ENCODE measurements around the gene EDC3.
"Not testable (repeated sequence)": the region's sequence is repeated elsewhere in the genome, so short reads cannot be mapped to it uniquely, and the experiment has no call there.

The EDC3 gene

GRCh38 chr15:74683758-74684157, 12.1 kb downstream of the EDC3 start:
- Mint-ChIP-seq H3K36me3 (ENCODE audit: insufficient read depth) (peaks cover 7% of the 10 kb centered on the region), H3K9me3 (peaks cover 0 to 2% of the 10 kb centered on the region in 2 donors), H3K27me3 (no peaks in the 10 kb centered on the region), H3K4me3 (no peak overlapping the region), H3K27ac (no peak overlapping the region), H3K4me1 (ENCODE audit: low read depth in 2 of 2) (peaks cover 1 to 11% of the 10 kb centered on the region in 2 donors)
- DNase-seq, result no peak
- no peak for ATAC-seq (replicated peaks)

GRCh38 chr15:74682954-74683353, 12.9 kb downstream of the EDC3 start:
- peaks cover 7% of the 10 kb centered on the region for H3K36me3 Mint-ChIP-seq (ENCODE audit: insufficient read depth)
- peaks cover 0 to 2% of the 10 kb centered on the region in 2 donors for H3K9me3 Mint-ChIP-seq
- no peak overlapping the region for H3K4me3 Mint-ChIP-seq
- H3K27ac Mint-ChIP-seq, result peak overlapping the region; percentile 41 to 75
- DNase-seq (no peak), ATAC-seq (replicated peaks) (no peak)
- H3K4me1 Mint-ChIP-seq (ENCODE audit: low read depth in 2 of 2), result peaks cover 1 to 13% of the 10 kb centered on the region in 2 donors
- H3K27me3 Mint-ChIP-seq, result no peaks in the 10 kb centered on the region

- no peak overlapping the region for H3K4me3 Mint-ChIP-seq
- no peak overlapping the region for H3K27ac Mint-ChIP-seq
- ATAC-seq (replicated peaks) (no peak), DNase-seq (no peak)
- H3K9me3 Mint-ChIP-seq, result peaks cover 0 to 2% of the 10 kb centered on the region in 2 donors
- no peaks in the 10 kb centered on the region for H3K27me3 Mint-ChIP-seq
- H3K36me3 Mint-ChIP-seq (ENCODE audit: insufficient read depth), result peaks cover 10% of the 10 kb centered on the region
- peaks cover 6 to 20% of the 10 kb centered on the region in 2 donors for H3K4me1 Mint-ChIP-seq (ENCODE audit: low read depth in 2 of 2)
Measured at GRCh38 chr15:74680456-74680855, 15.4 kb downstream of the EDC3 start.

GRCh38 chr15:74676801-74677200, 19.0 kb downstream of the EDC3 start:
- ATAC-seq (replicated peaks) (no peak), DNase-seq (no peak)
- H3K4me3 Mint-ChIP-seq, result no peak overlapping the region
- no peak overlapping the region for H3K27ac Mint-ChIP-seq
- H3K9me3 Mint-ChIP-seq, result no peaks in the 10 kb centered on the region
- H3K36me3 Mint-ChIP-seq (ENCODE audit: insufficient read depth), result peaks cover 32% of the 10 kb centered on the region
- H3K27me3 Mint-ChIP-seq, result no peaks in the 10 kb centered on the region
- peaks cover 6 to 16% of the 10 kb centered on the region in 2 donors for H3K4me1 Mint-ChIP-seq (ENCODE audit: low read depth in 2 of 2)

- peaks cover 5 to 9% of the 10 kb centered on the region in 2 donors for H3K4me1 Mint-ChIP-seq (ENCODE audit: low read depth in 2 of 2)
- peaks cover 40% of the 10 kb centered on the region for H3K36me3 Mint-ChIP-seq (ENCODE audit: insufficient read depth)
- ATAC-seq (replicated peaks) (no peak), DNase-seq (no peak)
- no peak overlapping the region for H3K4me3 Mint-ChIP-seq
- H3K27me3 Mint-ChIP-seq, result no peaks in the 10 kb centered on the region
- H3K9me3 Mint-ChIP-seq, result no peaks in the 10 kb centered on the region
- peak overlapping the region in 1 of 2 donors; percentile 45 for H3K27ac Mint-ChIP-seq
Measured at GRCh38 chr15:74674161-74674560, 21.7 kb downstream of the EDC3 start.

GRCh38 chr15:74669627-74670026, 26.2 kb downstream of the EDC3 start:
- Mint-ChIP-seq H3K27me3 (no peaks in the 10 kb centered on the region), H3K9me3 (no peaks in the 10 kb centered on the region), H3K4me3 (no peak overlapping the region), H3K4me1 (ENCODE audit: low read depth in 2 of 2) (peaks cover 4 to 19% of the 10 kb centered on the region in 2 donors), H3K27ac (no peak overlapping the region), H3K36me3 (ENCODE audit: insufficient read depth) (peaks cover 48% of the 10 kb centered on the region)
- DNase-seq, result no peak
- ATAC-seq (replicated peaks), result no peak

GRCh38 chr15:74667975-74668374, 27.8 kb downstream of the EDC3 start:
- peak overlapping the region in 1 of 2 donors; percentile 55 for H3K27ac Mint-ChIP-seq
- H3K9me3 Mint-ChIP-seq, result no peaks in the 10 kb centered on the region
- H3K4me1 Mint-ChIP-seq (ENCODE audit: low read depth in 2 of 2), result peaks cover 6 to 19% of the 10 kb centered on the region in 2 donors

GRCh38 chr15:74664670-74665069, 31.2 kb downstream of the EDC3 start:
- H3K4me3 Mint-ChIP-seq, result no peak overlapping the region
- peaks cover 18% of the 10 kb centered on the region for H3K36me3 Mint-ChIP-seq (ENCODE audit: insufficient read depth)
- no peaks in the 10 kb centered on the region for H3K27me3 Mint-ChIP-seq
- peaks cover 8 to 27% of the 10 kb centered on the region in 2 donors for H3K4me1 Mint-ChIP-seq (ENCODE audit: low read depth in 2 of 2)
- peak overlapping the region; percentile 59 to 69 for H3K27ac Mint-ChIP-seq
- no peaks in the 10 kb centered on the region for H3K9me3 Mint-ChIP-seq
- DNase-seq (no peak), ATAC-seq (replicated peaks) (no peak)

More at GRCh38 chr15:74667975-74668374, 27.8 kb downstream of the EDC3 start:
- no peak overlapping the region for H3K4me3 Mint-ChIP-seq
- ATAC-seq (replicated peaks), result no peak
- no peak for DNase-seq
- peaks cover 34% of the 10 kb centered on the region for H3K36me3 Mint-ChIP-seq (ENCODE audit: insufficient read depth)
- no peaks in the 10 kb centered on the region for H3K27me3 Mint-ChIP-seq

GRCh38 chr15:74664028-74664616, 31.7 kb downstream of the EDC3 start:
- H3K27me3 Mint-ChIP-seq, result no peaks in the 10 kb centered on the region
- H3K4me3 Mint-ChIP-seq, result no peak overlapping the region
- no peak for DNase-seq
- peaks cover 14% of the 10 kb centered on the region for H3K36me3 Mint-ChIP-seq (ENCODE audit: insufficient read depth)
- H3K9me3 Mint-ChIP-seq, result no peaks in the 10 kb centered on the region
- no peak for ATAC-seq (replicated peaks)
- H3K27ac Mint-ChIP-seq, result peak overlapping the region; percentile 59 to 69
- peaks cover 8 to 27% of the 10 kb centered on the region in 2 donors for H3K4me1 Mint-ChIP-seq (ENCODE audit: low read depth in 2 of 2)

- Mint-ChIP-seq H3K27ac (peak overlapping the region in 1 of 2 donors; percentile 59), H3K4me3 (no peak overlapping the region), H3K4me1 (ENCODE audit: low read depth in 2 of 2) (peaks cover 9 to 26% of the 10 kb centered on the region in 2 donors), H3K27me3 (no peaks in the 10 kb centered on the region), H3K36me3 (ENCODE audit: insufficient read depth) (peaks cover 10% of the 10 kb centered on the region), H3K9me3 (no peaks in the 10 kb centered on the region)
- ATAC-seq (replicated peaks), result no peak
- no peak for DNase-seq
Measured at GRCh38 chr15:74663303-74664027, 32.4 kb downstream of the EDC3 start.

GRCh38 chr15:74662064-74662860, 33.6 kb downstream of the EDC3 start:
- DNase-seq (no peak), ATAC-seq (replicated peaks) (no peak)
- Mint-ChIP-seq H3K4me1 (ENCODE audit: low read depth in 2 of 2) (peaks cover 9 to 31% of the 10 kb centered on the region in 2 donors), H3K27ac (no peak overlapping the region), H3K4me3 (no peak overlapping the region), H3K9me3 (no peaks in the 10 kb centered on the region), H3K36me3 (ENCODE audit: insufficient read depth) (peaks cover 4% of the 10 kb centered on the region), H3K27me3 (no peaks in the 10 kb centered on the region)

GRCh38 chr15:74661280-74661679, 34.5 kb downstream of the EDC3 start:
- not testable (repeated sequence) for DNase-seq; H3K27ac Mint-ChIP-seq; H3K4me3 Mint-ChIP-seq; H3K27me3 Mint-ChIP-seq; ATAC-seq (replicated peaks); H3K9me3 Mint-ChIP-seq; H3K36me3 Mint-ChIP-seq (ENCODE audit: insufficient read depth)
- H3K4me1 Mint-ChIP-seq (ENCODE audit: low read depth in 2 of 2), result peaks cover 8 to 26% of the 10 kb centered on the region in 2 donors

GRCh38 chr15:74657846-74658245, 38.0 kb downstream of the EDC3 start:
- ATAC-seq (replicated peaks) (no peak), DNase-seq (no peak)
- no peaks in the 10 kb centered on the region for H3K27me3 Mint-ChIP-seq
- no peaks in the 10 kb centered on the region for H3K9me3 Mint-ChIP-seq
- H3K4me3 Mint-ChIP-seq, result no peak overlapping the region
- peak overlapping the region in 1 of 2 donors; percentile 10 for H3K27ac Mint-ChIP-seq
- H3K36me3 Mint-ChIP-seq (ENCODE audit: insufficient read depth), result no peaks in the 10 kb centered on the region
- H3K4me1 Mint-ChIP-seq (ENCODE audit: low read depth in 2 of 2), result peaks cover 12 to 27% of the 10 kb centered on the region in 2 donors
